Measurements from ENCODE around the gene KIF11. TPM values are rescaled to one million over a fixed set of nuclear protein-coding genes. Genes with fewer than 3 reads are reported as not detected.
A peak's percentile ranks its signal among the peaks of the same experiment; 100 is the strongest.

The KIF11 gene
- total RNA-seq, 1 experiment from 2014 or later = 33.8 TPM

- no peak for TF ChIP-seq FOSL1 (IDR thresholded peaks at IDR 0.05; ENCODE audit: low read depth)
- no peak for TF ChIP-seq CEBPB (IDR thresholded peaks at IDR 0.05; ENCODE audit: low read depth)
- no peak for TF ChIP-seq JUND (IDR thresholded peaks at IDR 0.05)
- TF ChIP-seq YY1 (IDR thresholded peaks at IDR 0.05; ENCODE audit: extremely low read depth, insufficient replicate concordance, low read depth, low read length) = peak; percentile 28
- peak; percentile 96 for TF ChIP-seq POLR2AphosphoS5 (IDR thresholded peaks at IDR 0.05; ENCODE audit: low read depth, low read length)
- no peak for TF ChIP-seq ZBTB33 (IDR thresholded peaks at IDR 0.05; ENCODE audit: extremely low read depth, insufficient replicate concordance, low read length)
- TF ChIP-seq ZNF274 (IDR thresholded peaks at IDR 0.05; ENCODE audit: low read depth, low read length) = no peak
- TF ChIP-seq ELF1 (IDR thresholded peaks at IDR 0.05; ENCODE audit: borderline replicate concordance, low read depth) = peak; percentile 50; the same call in 1 of the 2 replicates
- no peak for TF ChIP-seq ATF3 (IDR thresholded peaks at IDR 0.05)
- TF ChIP-seq POLR2A (IDR thresholded peaks at IDR 0.05; ENCODE audit: borderline replicate concordance, extremely low read depth, insufficient read depth, insufficient read length) = peak; percentile 91
- peak; percentile 70 for TF ChIP-seq SP1 (IDR thresholded peaks at IDR 0.05; ENCODE audit: low read depth)
- no peak for TF ChIP-seq EZH2phosphoT487 (IDR thresholded peaks at IDR 0.05; ENCODE audit: borderline replicate concordance)
- TF ChIP-seq TCF7L2 (IDR thresholded peaks at IDR 0.05; ENCODE audit: borderline replicate concordance, extremely low read depth, insufficient read depth, insufficient read length) = peak; percentile 59
- peak; percentile 69 for TF ChIP-seq SIN3A (IDR thresholded peaks at IDR 0.05; ENCODE audit: low read depth)
- peak; percentile 89 for TF ChIP-seq CBX3 (IDR thresholded peaks at IDR 0.05; ENCODE audit: low read depth)
- peak; percentile 89 for TF ChIP-seq MAX (IDR thresholded peaks at IDR 0.05)
- peak; percentile 88 for TF ChIP-seq ZFX (IDR thresholded peaks at IDR 0.05)
- no peak for TF ChIP-seq EGR1 (IDR thresholded peaks at IDR 0.05; ENCODE audit: low read depth)
- Histone ChIP-seq H3K36me3 (ENCODE audit: control insufficient read depth in 1 of 2, insufficient read depth in 2 of 2, low read length in 2 of 2) (no peaks in the 10 kb centered on the region), H3K27me3 (ENCODE audit: insufficient read depth, low read length) (no peaks in the 10 kb centered on the region), H3K9ac (ENCODE audit: low read length) (peak overlapping the region; percentile 94), H2AFZ (ENCODE audit: low read depth, low read length, poor library complexity, severe bottlenecking) (no peak overlapping the region), H3K79me2 (ENCODE audit: insufficient read depth, low read length) (peaks cover 36% of the 10 kb centered on the region), H3K9me2 (ENCODE audit: insufficient read depth) (no peaks in the 10 kb centered on the region), H3K27ac (ENCODE audit: low read depth, low read length) (peak overlapping the region; percentile 86), H4K20me1 (ENCODE audit: insufficient read depth) (no peaks in the 10 kb centered on the region), H3K4me3 (replicated peaks in 1 of 2; ENCODE audit: low read depth in 1 of 2, low read length in 2 of 2) (peak overlapping the region; percentile 84 to 92), H3K4me2 (ENCODE audit: low read length) (peak overlapping the region; percentile 88), H3K4me1 (ENCODE audit: control insufficient read depth in 1 of 2, insufficient read depth in 2 of 2, low read length in 2 of 2) (peaks cover 6 to 19% of the 10 kb centered on the region in 2 experiments; a peak in 3 of 4 replicates), H3K9me3 (ENCODE audit: control insufficient read depth in 1 of 2, insufficient read depth in 1 of 2, low read depth in 1 of 2, low read length in 2 of 2) (no peaks in the 10 kb centered on the region)
- ChIA-PET CTCF (interaction anchor here (0.9 to 2.5 kb wide), 3 partner anchors 17 to 289 kb away, joined by 3 to 20 read pairs (median 4); partner anchors contain the start of gene IDE), POLR2A (interaction anchor here (1.1 to 2.8 kb wide), 8 partner anchors 9 to 277 kb away, joined by 3 to 29 read pairs (median 5); partner anchors contain the start of gene IDE), RAD21 (ENCODE audit: low non-redundant PET in 1 of 2, low total read pairs in 2 of 2, uncharacterized antibody in 2 of 2, unreplicated experiment in 2 of 2) (interaction anchor here in 1 of 2 experiments (1.3 kb wide), 1 partner anchor 17 kb away, joined by 3 read pairs; the partner anchor contains the start of gene IDE)
- no TSS peak for BruUV-seq (replicated peaks)
- ATAC-seq (peak; percentile 81), DNase-seq (ENCODE audit: low read depth, low spot score) (peak; percentile 89)
- intact Hi-C loops (cut with micrococcal nuclease) = loop anchor here (2.0 to 10.0 kb wide), 4 partner anchors 17 to 289 kb away; partner anchors contain the start of genes EXOC6 and IDE
Measured at GRCh38 chr10:92591550-92592022, 1.3 kb upstream of the KIF11 start.
